GM20431 (cell line): Measurements from ENCODE around the gene KRTAP19-1.

ENCODE experiments used
- in situ Hi-C: fragments of 300-500 bp; cut with MseI, MboI; formaldehyde crosslinking; loops from one replicate; pipeline ENCODE4 v1.15.0; 2020; ENCODE audit warnings: low sequenced_read_pairs; ENCODE audit not compliant: unreplicated experiment

KRTAP19-1 gene

DNA sequence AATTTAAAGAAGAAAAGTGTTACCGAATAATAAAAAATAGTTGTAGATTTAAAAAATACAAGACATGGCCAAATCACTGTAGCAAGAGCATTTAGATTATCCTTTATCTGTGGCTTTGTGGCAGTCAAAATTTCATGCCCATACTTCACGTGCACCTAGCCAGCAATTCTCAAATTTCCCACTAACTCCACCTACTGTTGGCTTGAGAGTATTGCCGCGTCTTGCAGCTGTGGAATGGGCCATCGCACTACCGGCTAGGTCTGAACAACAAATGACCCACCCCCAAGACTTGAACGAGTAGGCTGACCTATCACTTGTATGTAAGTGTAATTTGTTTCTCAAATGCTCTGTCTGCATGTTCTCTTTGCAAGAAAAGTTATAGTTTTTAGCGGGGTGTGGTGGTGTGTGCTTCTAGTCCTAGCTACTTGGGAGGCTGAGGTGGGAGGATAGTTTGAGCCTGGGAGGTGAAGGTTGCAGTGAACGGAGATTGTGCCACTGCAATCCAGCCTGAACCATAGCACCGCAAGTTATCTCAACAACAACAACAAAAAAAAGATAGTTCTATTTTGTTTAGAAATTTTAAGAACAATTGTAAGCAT is 46.0 kb downstream of the KRTAP19-1 start:
- in situ Hi-C loops = no loop called here

DNA sequence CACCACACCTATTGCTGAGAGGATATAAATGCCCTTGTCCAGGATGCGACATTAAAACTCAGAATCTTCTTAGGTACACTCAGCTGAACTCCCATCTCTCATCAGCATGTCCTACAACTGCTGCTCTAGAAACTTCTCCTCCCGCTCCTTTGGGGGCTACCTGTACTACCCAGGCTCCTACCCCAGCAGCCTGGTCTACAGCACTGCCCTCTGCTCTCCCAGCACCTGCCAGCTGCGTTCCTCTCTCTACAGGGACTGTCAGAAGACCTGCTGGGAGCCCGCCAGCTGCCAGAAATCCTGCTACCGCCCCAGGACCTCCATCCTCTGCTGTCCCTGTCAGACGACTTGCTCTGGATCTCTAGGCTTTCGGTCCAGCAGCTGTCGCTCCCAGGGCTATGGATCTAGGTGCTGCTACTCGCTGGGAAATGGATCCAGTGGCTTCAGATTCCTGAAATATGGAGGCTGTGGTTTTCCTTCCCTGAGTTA is 50.0 kb downstream of the KRTAP19-1 start, which contains the start of gene KRTAP13-4:
Gene KRTAP13-4, plus strand, starts transcription at position 51 of the 486 bp plus-strand sequence. Its CDS starts 56 bp downstream, at position 107.
- in situ Hi-C loops = no loop called here
